HEK293T (cell line): Measurements from ENCODE around the gene SGTB.

Experiments
- ELF4 ChIP-seq: fragments of 450-650 bp; IDR thresholded peaks from 2 replicates; pipeline ENCODE4 v1.6.1; 2017; ENCODE audit warnings: antibody characterized with exemption
- FOXM1 ChIP-seq: fragments of 450-650 bp; IDR thresholded peaks from 2 replicates; pipeline ENCODE4 v1.6.1; 2017; ENCODE audit warnings: mild to moderate bottlenecking, borderline replicate concordance

- TF ChIP-seq ELF4 (no peak), FOXM1 (no peak)
These were observed 75.0 kb downstream of the SGTB start for GRCh38 chr5:65646938-65647337.
